ENCODE data around the gene NCK2. TPM values are rescaled to one million over a fixed set of nuclear protein-coding genes. Genes with fewer than 3 reads are reported as not detected.

The NCK2 gene
- total RNA-seq, 1 experiment from 2014 or later: 75.4 TPM

GRCh38 chr2:105809097-105809473 is 64.4 kb downstream of the NCK2 start:
- peak overlapping the region; percentile 42; the same call in 1 of the 2 replicates for H3K27ac Mint-ChIP-seq
- peaks cover 66% of the 10 kb centered on the region for H3K4me1 Mint-ChIP-seq

GRCh38 chr2:105809723-105810122 is 65.0 kb downstream of the NCK2 start:
- Mint-ChIP-seq H3K27ac (peak overlapping the region; percentile 42), H3K36me3 (no peaks in the 10 kb centered on the region), H3K27me3 (ENCODE audit: low read depth) (no peaks in the 10 kb centered on the region), H3K4me1 (peaks cover 66% of the 10 kb centered on the region), H3K4me3 (no peak overlapping the region), H3K9me3 (peaks cover 3% of the 10 kb centered on the region; the same call in 1 of the 2 replicates)
- ChIA-PET CTCF (interaction anchor here (0.5 to 1.5 kb wide), 4 partner anchors 12 to 381 kb away, joined by 3 to 5 read pairs (median 3); no protein-coding TSS in a partner anchor), POLR2A (no interaction called here)
- DNase-seq (ENCODE audit: low spot score): no peak
- peak; percentile 89 for ATAC-seq
- TF ChIP-seq CREB1 (CRISPR knock-in tag; IDR thresholded peaks at IDR 0.05): no peak
- no peak for TF ChIP-seq ZBTB21 (CRISPR knock-in tag; IDR thresholded peaks at IDR 0.05; ENCODE audit: borderline replicate concordance)
- no peak for TF ChIP-seq ZNF416 (CRISPR knock-in tag; IDR thresholded peaks at IDR 0.05)
- no peak for TF ChIP-seq ZNF138 (CRISPR knock-in tag; conservative IDR thresholded peaks at IDR 0.05)
- TF ChIP-seq ATF3 (CRISPR knock-in tag; conservative IDR thresholded peaks at IDR 0.05): no peak
- no peak for TF ChIP-seq NR3C1 (CRISPR knock-in tag; conservative IDR thresholded peaks at IDR 0.05; ENCODE audit: low read depth)
- no peak for TF ChIP-seq MXD4 (CRISPR knock-in tag; IDR thresholded peaks at IDR 0.05; ENCODE audit: borderline replicate concordance)
- TF ChIP-seq ZNF317 (CRISPR knock-in tag; IDR thresholded peaks at IDR 0.05; ENCODE audit: borderline replicate concordance, low read depth): no peak
- TF ChIP-seq STAT6 (CRISPR knock-in tag; conservative IDR thresholded peaks at IDR 0.05; ENCODE audit: low read depth): no peak
- no peak for TF ChIP-seq ZNF425 (CRISPR knock-in tag; conservative IDR thresholded peaks at IDR 0.05)
- TF ChIP-seq ZNF512 (CRISPR knock-in tag; IDR thresholded peaks at IDR 0.05; ENCODE audit: borderline replicate concordance): no peak
- TF ChIP-seq ELF4 (CRISPR knock-in tag; IDR thresholded peaks at IDR 0.05; ENCODE audit: low read depth): no peak
- TF ChIP-seq ATF6 (CRISPR knock-in tag; IDR thresholded peaks at IDR 0.05): no peak
- no peak for TF ChIP-seq GRHL2 (CRISPR knock-in tag; IDR thresholded peaks at IDR 0.05; ENCODE audit: insufficient replicate concordance, severe bottlenecking)
- no peak for TF ChIP-seq SMAD3 (CRISPR knock-in tag; IDR thresholded peaks at IDR 0.05; ENCODE audit: borderline replicate concordance)
- no peak for TF ChIP-seq E2F4 (CRISPR knock-in tag; IDR thresholded peaks at IDR 0.05; ENCODE audit: borderline replicate concordance, low read depth)
- no peak for TF ChIP-seq HMGXB4 (CRISPR knock-in tag; IDR thresholded peaks at IDR 0.05)
- no peak for TF ChIP-seq ZNF232 (CRISPR knock-in tag; IDR thresholded peaks at IDR 0.05)

More at GRCh38 chr2:105809097-105809473, 64.4 kb downstream of the NCK2 start:
- TF ChIP-seq ZNF263 (CRISPR knock-in tag; IDR thresholded peaks at IDR 0.05; ENCODE audit: low read depth) (no peak), NR1H2 (CRISPR knock-in tag; IDR thresholded peaks at IDR 0.05) (no peak), TP53 (CRISPR knock-in tag; IDR thresholded peaks at IDR 0.05) (no peak)
- Mint-ChIP-seq H3K4me3 (no peak overlapping the region), H3K9me3 (peaks cover 3% of the 10 kb centered on the region; the same call in 1 of the 2 replicates), H3K36me3 (no peaks in the 10 kb centered on the region), H3K27me3 (ENCODE audit: low read depth) (no peaks in the 10 kb centered on the region)
- ChIA-PET CTCF (interaction anchor here (0.6 to 1.5 kb wide), 3 partner anchors 37 to 240 kb away, joined by 3 read pairs; no protein-coding TSS in a partner anchor), POLR2A (no interaction called here)
- no peak for DNase-seq (ENCODE audit: low spot score)
- ATAC-seq: no peak

All from WTC11 (cell line).